GM21529 (cell line): Measurements from ENCODE around the gene PDK3.

Experiments used
- ATAC-seq: cut with Tn5 transposase; IDR thresholded peaks from one replicate; pipeline ENCODE4 v1.9.1; 2021; ENCODE audit not compliant: unreplicated experiment

Gene PDK3

GRCh38 chrX:24464836-24465531 is at the start of gene PDK3:
Gene PDK3 (plus strand): TSS chrX:24465286. CDS start chrX:24465456, 170 bp downstream.
- peak; percentile 94 for ATAC-seq

- no peak for ATAC-seq
Observed at GRCh38 chrX:24415921-24416320, 49.2 kb upstream of the PDK3 start.

DNA sequence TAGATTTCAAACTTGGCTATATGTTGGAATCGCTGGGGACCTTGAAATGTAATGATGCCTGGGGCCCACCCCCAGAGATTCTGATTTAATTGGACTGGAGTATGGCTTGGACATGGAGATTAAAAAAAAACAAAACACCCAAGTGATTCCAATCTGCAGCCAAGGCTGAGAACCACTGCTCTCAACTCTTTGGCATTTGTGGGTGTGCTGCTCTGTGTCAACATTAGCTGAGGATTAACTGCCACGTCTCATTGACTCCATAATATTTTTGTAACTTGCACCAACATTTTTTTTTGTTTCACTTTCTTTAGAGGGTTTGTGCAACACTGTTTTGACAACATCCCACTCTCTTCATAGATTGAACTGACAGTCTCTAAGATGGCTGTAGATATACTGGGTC is 41.1 kb upstream of the PDK3 start:
- ATAC-seq: no peak

DNA sequence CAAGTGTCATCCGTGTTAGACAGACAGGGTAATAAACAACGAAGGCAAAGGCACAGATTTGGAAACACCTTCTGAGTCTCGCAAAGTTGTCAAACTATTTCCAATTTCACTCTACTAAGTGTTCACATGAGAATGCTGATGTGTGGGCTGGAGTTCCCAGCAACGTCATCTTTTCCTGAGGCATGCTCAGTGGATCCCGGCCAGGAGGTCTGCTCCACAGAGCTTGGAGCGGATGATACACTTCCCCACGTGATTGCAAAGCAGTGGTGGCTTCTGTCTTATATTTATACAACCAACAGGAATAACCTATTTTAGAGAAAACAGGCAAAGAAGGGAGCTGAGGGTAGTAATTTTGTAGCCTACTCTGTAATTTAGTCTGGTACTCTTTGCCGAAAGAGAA is 40.1 kb upstream of the PDK3 start:
- no peak for ATAC-seq

DNA sequence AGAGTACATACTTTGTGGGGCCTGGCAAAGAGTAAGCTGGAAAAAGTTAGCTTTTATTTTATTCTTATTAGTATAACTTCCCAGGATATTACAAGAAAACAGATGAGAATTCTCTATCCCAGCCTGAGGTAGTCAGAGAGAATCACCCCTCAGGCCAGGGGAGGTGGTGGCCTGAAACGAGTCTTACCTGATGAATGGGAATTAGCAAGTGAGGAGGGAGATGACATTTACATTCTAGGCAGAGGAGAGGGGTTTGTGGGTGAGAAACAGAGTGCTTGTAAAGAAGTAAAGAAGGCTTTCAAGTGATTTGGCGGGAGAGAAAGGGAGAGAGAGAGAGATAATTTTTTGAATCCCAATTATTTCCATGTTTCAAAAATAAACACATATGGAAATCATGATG is 39.3 kb upstream of the PDK3 start:
- no peak for ATAC-seq

GRCh38 chrX:24426340-24426913 is 38.7 kb upstream of the PDK3 start:
- ATAC-seq: peak; percentile 55

GRCh38 chrX:24426921-24427746 is 38.0 kb upstream of the PDK3 start:
- ATAC-seq: no peak

- no peak for ATAC-seq
Observed at GRCh38 chrX:24427747-24428019, 37.4 kb upstream of the PDK3 start.

DNA sequence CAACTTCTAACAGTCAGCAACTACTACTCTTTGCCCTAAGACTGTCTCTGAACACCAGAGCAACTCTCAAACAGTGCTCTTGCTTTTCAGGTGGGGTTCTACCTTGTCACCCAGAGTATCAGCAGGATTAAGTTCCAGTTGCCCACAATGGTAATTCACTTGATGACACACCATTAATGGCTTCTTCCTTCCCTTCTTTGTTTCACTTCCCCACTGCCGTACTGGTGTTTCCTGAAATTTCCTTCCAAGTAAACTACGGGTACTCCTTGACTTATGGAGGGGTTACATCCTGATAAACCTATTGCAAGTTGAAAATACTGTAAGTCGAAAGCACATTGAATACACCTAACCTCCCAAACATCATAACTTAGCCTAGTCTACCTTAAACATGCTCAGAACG is 36.6 kb upstream of the PDK3 start:
- ATAC-seq: no peak

DNA sequence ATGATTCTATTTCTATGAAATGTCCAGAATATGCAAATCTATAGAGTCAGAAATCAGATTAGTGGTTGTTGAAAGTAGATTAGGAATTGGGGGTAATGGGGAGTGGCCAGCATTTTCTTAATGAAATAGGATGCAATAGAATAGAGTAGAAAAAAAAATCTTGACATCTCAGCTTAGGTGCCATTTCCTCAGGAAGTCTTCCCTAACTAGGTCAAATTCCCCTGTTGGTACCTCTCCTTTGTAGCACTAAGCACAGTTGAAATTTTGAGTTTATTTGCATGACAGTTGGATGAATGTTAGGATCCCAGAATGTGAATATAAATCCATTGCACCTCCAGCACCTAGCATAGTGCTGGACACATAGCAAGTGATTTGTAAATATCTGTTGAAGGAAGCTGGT is 30.0 kb upstream of the PDK3 start:
- no peak for ATAC-seq

DNA sequence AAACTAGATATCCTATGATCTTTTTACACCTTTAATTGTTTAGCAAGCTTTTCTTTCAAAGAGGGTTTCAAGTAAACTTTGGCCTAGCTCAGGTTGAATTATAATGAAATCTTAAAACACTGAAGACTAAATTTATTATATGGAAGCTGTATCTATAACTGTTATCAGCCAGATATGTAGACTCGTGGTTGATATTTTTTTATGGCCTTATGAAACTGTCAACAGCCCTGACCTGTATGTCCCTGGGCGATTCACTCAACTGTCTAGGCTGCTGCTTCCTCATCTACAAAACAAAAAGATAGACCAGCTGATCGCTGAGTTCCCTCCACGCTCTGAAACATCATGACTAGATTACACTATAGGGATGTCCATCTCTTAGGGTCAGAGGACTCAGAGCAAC is 21.2 kb upstream of the PDK3 start:
- no peak for ATAC-seq

- no peak for ATAC-seq
Observed at GRCh38 chrX:24444645-24445044, 20.4 kb upstream of the PDK3 start.

GRCh38 chrX:24448762-24449250 is 16.3 kb upstream of the PDK3 start:
- no peak for ATAC-seq

DNA sequence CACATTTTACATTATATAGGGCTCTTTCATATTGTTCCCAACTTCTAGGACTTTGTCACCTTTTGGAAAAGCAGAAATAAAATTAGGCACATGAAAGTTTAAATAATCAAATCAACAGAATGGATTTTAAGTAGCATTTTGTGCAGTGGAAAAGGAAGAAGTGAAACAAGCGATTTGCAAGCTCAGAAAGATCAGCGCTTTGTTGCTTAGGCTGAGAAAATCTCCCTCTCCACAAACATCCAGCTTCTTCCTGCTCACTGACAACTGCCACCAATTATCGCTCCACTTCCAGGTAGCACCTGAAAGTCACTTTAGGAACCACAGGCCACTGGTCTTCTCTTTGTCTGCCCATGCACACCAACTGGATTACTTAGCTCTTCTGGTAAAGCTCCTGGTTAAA is 2.0 kb upstream of the PDK3 start:
- ATAC-seq: no peak

DNA sequence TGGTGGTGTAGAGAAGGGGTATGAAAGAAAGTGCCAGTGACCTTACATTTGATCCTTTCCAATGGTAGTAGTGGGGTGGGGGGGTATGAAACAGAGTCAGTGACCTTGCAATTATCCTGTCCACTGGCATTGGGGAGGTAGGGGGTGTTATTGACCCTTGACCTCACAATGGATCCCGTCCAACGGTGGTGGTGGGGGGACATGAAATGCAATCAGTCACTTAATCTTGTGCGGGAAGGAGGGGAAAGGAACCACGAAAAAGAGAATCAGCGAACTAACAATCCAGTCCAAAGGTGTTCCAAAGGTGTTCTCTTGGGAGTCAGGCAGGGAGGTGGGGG is 619 bp upstream of the PDK3 start:
- ATAC-seq: no peak

- no peak for ATAC-seq
Observed at GRCh38 chrX:24465532-24465865, 413 bp downstream of the PDK3 start.

- ATAC-seq: no peak
Observed at GRCh38 chrX:24466025-24466424, 939 bp downstream of the PDK3 start.

DNA sequence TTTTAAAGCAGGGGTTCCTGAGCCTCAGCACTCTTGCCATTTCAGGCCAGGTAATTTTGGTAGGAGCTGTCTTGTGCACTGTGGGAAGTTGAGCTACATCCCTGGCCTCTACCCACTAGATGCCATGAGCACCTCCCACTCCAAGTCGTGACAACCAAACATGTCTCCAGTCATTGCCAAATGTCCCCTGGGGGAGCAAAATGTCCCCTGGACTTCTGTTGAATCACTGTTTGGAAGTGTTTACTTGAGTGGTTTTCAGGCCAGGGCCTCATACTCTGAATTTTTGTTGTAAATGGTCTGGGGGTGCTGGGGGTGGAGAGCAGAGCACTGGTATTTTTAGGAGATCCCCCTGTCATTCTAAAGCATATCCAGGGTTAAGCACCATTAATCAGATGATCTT is 3.2 kb downstream of the PDK3 start:
- ATAC-seq: no peak

DNA sequence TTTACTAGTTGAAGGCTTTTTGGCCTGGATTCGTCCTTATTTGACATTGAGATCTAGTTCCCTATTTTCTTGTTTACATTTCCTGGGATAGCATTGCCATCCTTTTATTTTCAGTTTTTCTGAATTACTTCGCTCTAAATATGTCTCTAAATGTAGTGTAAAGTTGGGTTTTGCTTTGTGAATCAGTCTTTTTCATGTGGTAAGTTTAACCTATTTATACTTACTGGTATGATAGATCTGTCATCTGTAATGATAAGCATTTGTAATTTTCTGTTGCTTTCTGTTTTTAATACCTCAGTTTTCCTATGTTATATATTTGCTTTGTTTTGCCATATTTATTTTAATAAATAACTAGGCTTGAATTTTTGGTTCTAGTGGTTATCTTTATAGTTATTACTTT is 6.7 kb downstream of the PDK3 start:
- ATAC-seq: no peak

GRCh38 chrX:24475480-24475879 is 10.4 kb downstream of the PDK3 start:
- no peak for ATAC-seq

DNA sequence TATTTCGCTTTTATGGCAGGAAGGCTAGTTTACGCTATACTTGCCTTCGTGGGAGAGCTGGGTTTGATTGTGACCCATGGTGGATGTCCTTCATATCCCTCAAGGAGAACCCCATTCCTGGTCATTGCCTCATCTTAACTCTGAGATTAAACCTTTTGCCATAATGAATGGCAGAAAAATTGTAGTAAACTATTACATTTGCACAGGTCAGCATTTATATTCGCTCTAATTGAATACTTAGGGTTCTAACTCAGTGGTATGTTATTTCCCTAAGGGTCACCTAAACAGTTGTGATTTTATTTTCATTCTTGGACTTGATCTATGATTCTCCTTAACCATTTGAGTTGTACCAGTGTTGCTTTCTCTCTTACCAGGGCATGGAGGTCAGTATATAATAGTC is 13.4 kb downstream of the PDK3 start:
- ATAC-seq: no peak

GRCh38 chrX:24479924-24480323 is 14.8 kb downstream of the PDK3 start:
- peak; percentile 94 for ATAC-seq
